A549 (cell line): ENCODE measurements around the gene B3GNT5. TPM values are rescaled to one million over a fixed set of nuclear protein-coding genes. Genes with fewer than 3 reads are reported as not detected.

Source experiments
- ATAC-seq, 2 experiments: fragments of 200-7000 bp in 1 of 2; fragments of >200 bp in 1 of 2; cut with Nextera tagmentation in 1 of 2; cut with Tn5 transposase in 1 of 2; 3 replicates each; pipeline versions ENCODE4 v1.8.0 to v1.9.1; 2018 to 2020; ENCODE audit warnings: mild to moderate bottlenecking in 1 of 2, moderate library complexity in 1 of 2
- CTCF ChIA-PET: fragments of 300-600 bp; sonication (Branson Sonifier 250); formaldehyde crosslinking; extraction: SDS; loops from one replicate; lab custom pipeline; 2021; ENCODE audit warnings: antibody characterized with exemption, inconsistent platforms; lab: Yijun Ruan, JAX
- POLR2A ChIA-PET: fragments of 350-600 bp; formaldehyde crosslinking; extraction: SDS; loops from one replicate; lab custom pipeline; 2021; ENCODE audit warnings: antibody characterized with exemption, inconsistent platforms; lab: Yijun Ruan, JAX
- DNase-seq, 2 experiments: peaks; one replicate each; pipeline versions ENCODE4 v3.0.0 to v3.0.0-alpha.2; 2011 to 2016; ENCODE audit warnings: low read depth in 1 of 2, low spot score in 1 of 2
- FAIRE-seq: peaks from 2 replicates; lab custom pipeline; 2011; peaks lifted over from hg19 to GRCh38; lab: Jason Lieb, UNC
- H3K27ac ChIP-seq, 2 experiments: fragments of >200 bp; sonication (Bioruptor Twin); formaldehyde crosslinking; 3 replicates each; pipeline ENCODE4 v1.5.1; 2016 to 2017
- H3K4me1 ChIP-seq: fragments of >200 bp; sonication (Bioruptor Twin); formaldehyde crosslinking; 3 replicates; pipeline ENCODE4 v1.6.1; 2016
- H3K4me2 ChIP-seq: fragments of >200 bp; sonication (Bioruptor Twin); formaldehyde crosslinking; 3 replicates; pipeline ENCODE4 v1.6.1; 2016
- H3K4me3 ChIP-seq: fragments of >200 bp; sonication (Bioruptor Twin); formaldehyde crosslinking; 3 replicates; pipeline ENCODE4 v1.5.1; 2016
- H3K9me3 ChIP-seq: fragments of >200 bp; sonication (Bioruptor Twin); formaldehyde crosslinking; 3 replicates; pipeline ENCODE4 v1.6.1; 2016
- BHLHE40 ChIP-seq: IDR thresholded peaks from 2 replicates; pipeline ENCODE4 v1.6.1; 2012; ENCODE audit warnings: low read depth, low read length, inconsistent platforms
- CBX8 ChIP-seq: fragments of 200-600 bp; sonication (generic); IDR thresholded peaks from 2 replicates; pipeline ENCODE4 v1.6.1; 2016
- CEBPB ChIP-seq, 2 experiments: fragments of >200 bp in 1 of 2; sonication (Bioruptor Twin) in 1 of 2; formaldehyde crosslinking in 1 of 2; IDR thresholded peaks; 2 replicates each; pipeline ENCODE4 v1.6.1; 2012 to 2016
- CHD2 ChIP-seq: fragments of 150-350 bp; IDR thresholded peaks from 2 replicates; pipeline ENCODE4 v1.6.1; 2014; ENCODE audit warnings: low read length; ENCODE audit not compliant: partially characterized antibody
- CTCF ChIP-seq: fragments of >200 bp; sonication (Bioruptor Twin); formaldehyde crosslinking; IDR thresholded peaks from 3 replicates; pipeline ENCODE4 v1.5.1; 2016
- EHMT2 ChIP-seq: fragments of 200-600 bp; sonication (generic); IDR thresholded peaks from 2 replicates; pipeline ENCODE4 v1.6.1; 2016; ENCODE audit warnings: antibody characterized with exemption, low read depth, mild to moderate bottlenecking, moderate library complexity
- FOXS1 ChIP-seq: fragments of 250-450 bp; sonication (Bioruptor Pico); IDR thresholded peaks from 2 replicates; pipeline ENCODE4 v1.5.0; 2020; ENCODE audit warnings: mild to moderate bottlenecking, moderate library complexity
- GATA3 ChIP-seq: IDR thresholded peaks from 2 replicates; pipeline ENCODE4 v1.6.1; 2012; ENCODE audit warnings: borderline replicate concordance
- HDAC2 ChIP-seq: fragments of 200-600 bp; sonication (generic); IDR thresholded peaks from 2 replicates; pipeline ENCODE4 v1.6.1; 2016
- HOXA7 ChIP-seq: fragments of 250-450 bp; sonication (Bioruptor Pico); IDR thresholded peaks from 2 replicates; pipeline ENCODE4 v1.5.0; 2020; ENCODE audit warnings: mild to moderate bottlenecking, moderate library complexity
- KDM1A ChIP-seq: fragments of 200-600 bp; sonication (generic); IDR thresholded peaks from 2 replicates; pipeline ENCODE4 v1.6.1; 2016; ENCODE audit warnings: low read depth, mild to moderate bottlenecking
- KDM5A ChIP-seq: fragments of 200-600 bp; sonication (generic); IDR thresholded peaks from 2 replicates; pipeline ENCODE4 v1.6.1; 2016; ENCODE audit warnings: antibody characterized with exemption, mild to moderate bottlenecking
- MAZ ChIP-seq: fragments of 150-350 bp; IDR thresholded peaks from 2 replicates; pipeline ENCODE4 v1.6.1; 2014; ENCODE audit warnings: antibody characterized with exemption, low read depth, low read length, borderline replicate concordance
- MYC ChIP-seq: IDR thresholded peaks from 2 replicates; pipeline ENCODE4 v1.6.1; 2012; ENCODE audit warnings: mild to moderate bottlenecking, inconsistent platforms, low read length, improper control_type of control experiment, borderline replicate concordance
- NPAS2 ChIP-seq: fragments of 250-450 bp; sonication (Bioruptor Pico); IDR thresholded peaks from 2 replicates; pipeline ENCODE4 v1.8.0; 2022; ENCODE audit warnings: mild to moderate bottlenecking, moderate library complexity, borderline replicate concordance
- POLR2AphosphoS2 ChIP-seq: conservative IDR thresholded peaks from 2 replicates; pipeline ENCODE4 v1.6.1; 2012; ENCODE audit warnings: low read length, improper control_type of control experiment, inconsistent platforms
- RAD21 ChIP-seq, 2 experiments: fragments of >200 bp in 1 of 2; sonication (Bioruptor Twin) in 1 of 2; formaldehyde crosslinking in 1 of 2; IDR thresholded peaks in 1 of 2; conservative IDR thresholded peaks in 1 of 2; 2 replicates in 1 of 2; 3 replicates in 1 of 2; pipeline ENCODE4 v1.6.1; 2012 to 2018; ENCODE audit warnings: inconsistent platforms in 1 of 2
- REST ChIP-seq: fragments of 200-600 bp; sonication (generic); IDR thresholded peaks from 2 replicates; pipeline ENCODE4 v1.6.1; 2016; ENCODE audit warnings: antibody characterized with exemption, mild to moderate bottlenecking, moderate library complexity
- RFX5 ChIP-seq: fragments of 450-650 bp; IDR thresholded peaks from 2 replicates; pipeline ENCODE4 v1.7.1; 2014; ENCODE audit warnings: antibody characterized with exemption, mild to moderate bottlenecking, moderate library complexity
- RNF2 ChIP-seq: fragments of 200-600 bp; sonication (generic); IDR thresholded peaks from 2 replicates; pipeline ENCODE4 v1.6.1; 2016; ENCODE audit warnings: low read depth, mild to moderate bottlenecking, antibody characterized with exemption, moderate library complexity, borderline replicate concordance
- SREBF2 ChIP-seq: fragments of 450-650 bp; IDR thresholded peaks from 2 replicates; pipeline ENCODE4 v1.6.1; 2014; ENCODE audit warnings: mild to moderate bottlenecking, moderate library complexity
- TFCP2L1 ChIP-seq: fragments of 250-450 bp; sonication (Bioruptor Pico); IDR thresholded peaks from 2 replicates; pipeline ENCODE4 v1.5.0; 2021; ENCODE audit warnings: mild to moderate bottlenecking
- TP53 ChIP-seq: fragments of 250-450 bp; sonication (Bioruptor Pico); IDR thresholded peaks from 2 replicates; pipeline ENCODE4 v1.5.0; 2021; ENCODE audit warnings: mild to moderate bottlenecking, moderate library complexity
- ZC3H11A ChIP-seq: fragments of 450-650 bp; IDR thresholded peaks from 2 replicates; pipeline ENCODE4 v1.6.1; 2014; ENCODE audit warnings: antibody characterized with exemption, mild to moderate bottlenecking
- ZFP36 ChIP-seq: fragments of 450-650 bp; IDR thresholded peaks from 2 replicates; pipeline ENCODE4 v1.6.1; 2014; ENCODE audit warnings: borderline replicate concordance; ENCODE audit not compliant: partially characterized antibody
- ZNF302 ChIP-seq: fragments of 250-450 bp; sonication (Bioruptor Pico); IDR thresholded peaks from 2 replicates; pipeline ENCODE4 v1.9.0; 2021; ENCODE audit warnings: inconsistent platforms, mild to moderate bottlenecking, moderate library complexity
- ZSCAN20 ChIP-seq: fragments of 250-450 bp; sonication (Bioruptor Pico); IDR thresholded peaks from 2 replicates; pipeline ENCODE4 v1.8.0; 2022; ENCODE audit warnings: mild to moderate bottlenecking, moderate library complexity
- WGBS: methylation state at CpG from one replicate; pipeline ENCODE4 v1.1.6; 2017; ENCODE audit errors: missing lambda C conversion rate; 5-methylcytosine and 5-hydroxymethylcytosine counted together
- polyA plus RNA-seq, 4 experiments: library from polyadenylated mRNA; depleted of rRNA in 3 of 4; stranded (reverse); fragments of >200 nt; fragmentation: RNase III in 1 of 4; extraction: RNeasy Plus Mini Kit Qiagen cat#74134 plus additional on column Dnase treatment in 1 of 4; gene quantifications; 2 replicates in 3 of 4; 3 replicates in 1 of 4; pipeline ENCODE4 v1.2.3, GENCODE V29; 2011 to 2017
- TF ChIP-seq, protein P1 (sequence below): fragments of 450-650 bp; IDR thresholded peaks from 2 replicates; pipeline ENCODE4 v1.6.1; 2014; ENCODE audit warnings: antibody characterized with exemption
- TF ChIP-seq, protein P2 (sequence below): fragments of 250-450 bp; sonication (Bioruptor Pico); IDR thresholded peaks from 2 replicates; pipeline ENCODE4 v1.5.0; 2021; ENCODE audit warnings: mild to moderate bottlenecking, moderate library complexity, borderline replicate concordance
- TF ChIP-seq, protein P3 (sequence below): IDR thresholded peaks from 2 replicates; pipeline ENCODE4 v1.6.1; 2012

Gene B3GNT5
- polyA plus RNA-seq, 2 of the 4 experiments (the other 2 are of a cell fraction): 4.7 to 11.7 TPM

DNA sequence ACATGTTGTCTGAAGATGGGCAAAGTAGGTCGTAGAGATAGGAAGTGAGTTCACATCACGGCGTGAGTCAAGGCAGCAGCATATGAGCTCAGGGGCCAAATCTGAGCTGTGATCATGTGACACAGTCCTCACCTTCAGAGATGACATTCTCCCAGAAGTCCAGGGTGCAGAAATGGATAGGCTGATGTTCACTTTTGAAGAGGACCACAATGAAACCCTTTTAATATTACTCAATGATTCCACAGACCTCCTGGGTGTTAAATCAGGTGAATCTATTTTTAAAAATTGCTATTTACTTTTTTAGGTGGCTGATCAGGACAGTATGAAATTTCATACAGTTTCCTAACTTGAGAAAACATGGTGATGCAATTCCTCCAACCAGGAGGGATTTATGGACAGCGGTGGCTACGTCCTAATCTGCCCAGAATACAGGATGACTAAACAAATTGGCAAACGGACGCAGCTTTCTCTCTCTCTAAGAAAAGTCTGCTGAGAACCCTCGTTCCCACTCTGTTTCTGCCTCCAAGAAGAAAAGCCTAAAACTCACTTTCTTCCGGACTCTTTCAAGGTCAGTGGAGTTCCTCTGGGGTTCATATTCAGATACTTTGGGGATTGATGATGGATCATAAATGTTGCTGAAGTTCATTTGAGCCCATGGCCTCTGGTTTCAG, 34.4 kb downstream of the B3GNT5 start:
- ATAC-seq (peak; percentile 23 to 55; a peak in 3 of 6 replicates), DNase-seq (peak in 1 of 2 experiments; percentile 69), FAIRE-seq (no peak)
- POLR2A ChIA-PET: interaction anchor here (0.7 kb wide), 1 partner anchor 83 kb away, joined by 4 read pairs; no protein-coding TSS in a partner anchor
- peak overlapping the region; percentile 77 to 85 for H3K27ac ChIP-seq
- 29% methylated on average over 9 of the region's 9 CpGs for WGBS
- H3K4me3 ChIP-seq: no peak overlapping the region
- H3K4me1 ChIP-seq: peaks cover 45% of the 10 kb centered on the region
- H3K4me2 ChIP-seq: peak overlapping the region; percentile 78
- CTCF ChIA-PET: interaction anchor here (0.7 to 3.0 kb wide), 2 partner anchors 18 to 95 kb away, joined by 3 to 9 read pairs; no protein-coding TSS in a partner anchor
- H3K9me3 ChIP-seq: no peaks in the 10 kb centered on the region
- TF ChIP-seq, protein P1, sequence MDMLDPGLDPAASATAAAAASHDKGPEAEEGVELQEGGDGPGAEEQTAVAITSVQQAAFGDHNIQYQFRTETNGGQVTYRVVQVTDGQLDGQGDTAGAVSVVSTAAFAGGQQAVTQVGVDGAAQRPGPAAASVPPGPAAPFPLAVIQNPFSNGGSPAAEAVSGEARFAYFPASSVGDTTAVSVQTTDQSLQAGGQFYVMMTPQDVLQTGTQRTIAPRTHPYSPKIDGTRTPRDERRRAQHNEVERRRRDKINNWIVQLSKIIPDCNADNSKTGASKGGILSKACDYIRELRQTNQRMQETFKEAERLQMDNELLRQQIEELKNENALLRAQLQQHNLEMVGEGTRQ: peak; percentile 55
- TF ChIP-seq POLR2AphosphoS2 (no peak), HDAC2 (no peak), MYC (no peak), MAZ (no peak), ZFP36 (no peak), CEBPB (IDR thresholded peaks at IDR 0.05) (peak; percentile 75 to 82), ZC3H11A (no peak), REST (no peak), TP53 (no peak), FOXS1 (CRISPR knock-in tag) (no peak), ZNF302 (no peak), EHMT2 (no peak), KDM1A (no peak), HOXA7 (CRISPR knock-in tag) (no peak), CHD2 (no peak), RAD21 (conservative IDR thresholded peaks at IDR 0.05 in 1 of 2, IDR thresholded peaks at IDR 0.05 in 1 of 2) (no peak), CBX8 (no peak), GATA3 (no peak), RFX5 (no peak), KDM5A (no peak), TFCP2L1 (no peak), ZSCAN20 (peak; percentile 76; the same call in 1 of the 2 replicates), SREBF2 (no peak), RNF2 (no peak), NPAS2 (CRISPR knock-in tag) (no peak), BHLHE40 (no peak), CTCF (no peak)
- TF ChIP-seq, protein P2, sequence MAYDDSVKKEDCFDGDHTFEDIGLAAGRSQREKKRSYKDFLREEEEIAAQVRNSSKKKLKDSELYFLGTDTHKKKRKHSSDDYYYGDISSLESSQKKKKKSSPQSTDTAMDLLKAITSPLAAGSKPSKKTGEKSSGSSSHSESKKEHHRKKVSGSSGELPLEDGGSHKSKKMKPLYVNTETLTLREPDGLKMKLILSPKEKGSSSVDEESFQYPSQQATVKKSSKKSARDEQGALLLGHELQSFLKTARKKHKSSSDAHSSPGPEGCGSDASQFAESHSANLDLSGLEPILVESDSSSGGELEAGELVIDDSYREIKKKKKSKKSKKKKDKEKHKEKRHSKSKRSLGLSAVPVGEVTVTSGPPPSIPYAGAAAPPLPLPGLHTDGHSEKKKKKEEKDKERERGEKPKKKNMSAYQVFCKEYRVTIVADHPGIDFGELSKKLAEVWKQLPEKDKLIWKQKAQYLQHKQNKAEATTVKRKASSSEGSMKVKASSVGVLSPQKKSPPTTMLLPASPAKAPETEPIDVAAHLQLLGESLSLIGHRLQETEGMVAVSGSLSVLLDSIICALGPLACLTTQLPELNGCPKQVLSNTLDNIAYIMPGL: no peak
- TF ChIP-seq, protein P3, sequence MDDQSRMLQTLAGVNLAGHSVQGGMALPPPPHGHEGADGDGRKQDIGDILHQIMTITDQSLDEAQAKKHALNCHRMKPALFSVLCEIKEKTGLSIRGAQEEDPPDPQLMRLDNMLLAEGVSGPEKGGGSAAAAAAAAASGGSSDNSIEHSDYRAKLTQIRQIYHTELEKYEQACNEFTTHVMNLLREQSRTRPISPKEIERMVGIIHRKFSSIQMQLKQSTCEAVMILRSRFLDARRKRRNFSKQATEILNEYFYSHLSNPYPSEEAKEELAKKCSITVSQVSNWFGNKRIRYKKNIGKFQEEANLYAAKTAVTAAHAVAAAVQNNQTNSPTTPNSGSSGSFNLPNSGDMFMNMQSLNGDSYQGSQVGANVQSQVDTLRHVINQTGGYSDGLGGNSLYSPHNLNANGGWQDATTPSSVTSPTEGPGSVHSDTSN: no peak
